Tibial nerve (tissue), 4 donors: Measurements from ENCODE around the gene RSBN1L. TPM values are rescaled to one million over a fixed set of nuclear protein-coding genes. Genes with fewer than 3 reads are reported as not detected.

Experiments used
- DNase-seq, 2 donors: peaks; one replicate each; pipeline ENCODE4 v3.0.0-alpha.2; 2019; ENCODE audit warnings: low spot score in 2 of 2
- H3K27ac ChIP-seq, 4 donors: fragments of 200-600 bp; sonication (generic) in 3 of 4; one replicate each; pipeline ENCODE4 v1.5.1; 2017 to 2019; ENCODE audit warnings: mild to moderate bottlenecking in 1 of 4
- H3K27me3 ChIP-seq, 2 donors: fragments of 200-600 bp; sonication (generic) in 1 of 2; one replicate each; pipeline versions ENCODE4 v1.5.1 to v1.6.0; 2017 to 2019
- H3K36me3 ChIP-seq, 3 donors: fragments of 200-600 bp; sonication (generic); one replicate each; pipeline ENCODE4 v1.5.1; 2018 to 2019
- H3K4me1 ChIP-seq, 4 donors: fragments of 200-600 bp; sonication (generic) in 3 of 4; one replicate each; pipeline ENCODE4 v1.5.1; 2017 to 2019
- H3K4me3 ChIP-seq, 4 donors: fragments of 200-600 bp; sonication (generic) in 3 of 4; one replicate each; pipeline ENCODE4 v1.5.1; 2017 to 2019; ENCODE audit warnings: mild to moderate bottlenecking in 1 of 4, moderate library complexity in 1 of 4
- H3K9me3 ChIP-seq, 4 donors: fragments of 200-600 bp; sonication (generic) in 3 of 4; one replicate each; pipeline ENCODE4 v1.5.1; 2017 to 2019
- EP300 ChIP-seq, 2 donors: sonication (generic); formaldehyde crosslinking; IDR thresholded peaks; one replicate each; pipeline ENCODE4 v1.6.1; 2017; ENCODE audit warnings: antibody characterized with exemption in 2 of 2, mild to moderate bottlenecking in 1 of 2
- POLR2A ChIP-seq, 2 donors: fragments of 450-650 bp; IDR thresholded peaks; one replicate each; pipeline ENCODE4 v1.6.1; 2017; ENCODE audit warnings: antibody characterized with exemption in 2 of 2, mild to moderate bottlenecking in 2 of 2, moderate library complexity in 2 of 2
- WGBS, 2 donors: methylation state at CpG; one replicate each; pipeline ENCODE4 v1.1.5; 2018; 5-methylcytosine and 5-hydroxymethylcytosine counted together
- total RNA-seq, 4 donors: library from RNA; depleted of rRNA; stranded (reverse); fragments of >200 nt; gene quantifications; one replicate each; pipeline ENCODE4 v1.1.0, GENCODE V29; 2016
- TF ChIP-seq, protein P1 (sequence below), 5 experiments: fragments of 200-600 bp in 3 of 5; fragments of 450-650 bp in 2 of 5; sonication (generic) in 3 of 5; IDR thresholded peaks; one replicate each; pipeline ENCODE4 v1.5.1; 2016 to 2019; ENCODE audit warnings: antibody characterized with exemption in 5 of 5, mild to moderate bottlenecking in 3 of 5, moderate library complexity in 2 of 5

Gene RSBN1L
- total RNA-seq, 4 donors from 2014 or later, result 15.6 to 33.9 (median 29.1) TPM

DNA sequence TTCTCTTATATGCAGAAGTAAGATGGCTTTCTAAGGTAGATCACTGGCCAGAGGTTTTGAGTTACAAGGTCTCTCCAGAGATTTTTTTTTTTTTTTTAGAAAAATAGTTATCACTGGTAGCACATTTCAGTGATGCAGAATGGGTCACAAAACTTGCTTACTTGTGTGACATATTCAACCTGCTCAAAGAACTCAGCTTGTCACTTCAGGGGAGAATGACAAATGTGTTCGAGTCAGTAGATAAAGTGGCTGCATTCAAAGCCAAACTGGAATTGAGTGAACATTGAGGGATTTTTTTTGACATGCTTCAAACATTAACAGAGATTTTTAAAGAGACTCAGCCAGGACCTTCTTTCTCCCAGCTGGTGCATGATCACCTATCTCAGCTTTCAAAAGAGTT, 135.7 kb downstream of the RSBN1L start:
- Histone ChIP-seq H3K36me3 (peaks cover 0 to 3% (median 0%) of the 10 kb centered on the region in 3 donors), H3K27me3 (no peaks in the 10 kb centered on the region), H3K27ac (no peak overlapping the region), H3K4me1 (no peaks in the 10 kb centered on the region), H3K4me3 (no peak overlapping the region), H3K9me3 (no peaks in the 10 kb centered on the region)
- no peak for DNase-seq
- 84 to 91% methylated on average over 1 of the region's 1 CpG for WGBS, 2 donors
- TF ChIP-seq POLR2A (IDR thresholded peaks at IDR 0.05) (no peak), EP300 (IDR thresholded peaks at IDR 0.05) (no peak)
- TF ChIP-seq, protein P1, sequence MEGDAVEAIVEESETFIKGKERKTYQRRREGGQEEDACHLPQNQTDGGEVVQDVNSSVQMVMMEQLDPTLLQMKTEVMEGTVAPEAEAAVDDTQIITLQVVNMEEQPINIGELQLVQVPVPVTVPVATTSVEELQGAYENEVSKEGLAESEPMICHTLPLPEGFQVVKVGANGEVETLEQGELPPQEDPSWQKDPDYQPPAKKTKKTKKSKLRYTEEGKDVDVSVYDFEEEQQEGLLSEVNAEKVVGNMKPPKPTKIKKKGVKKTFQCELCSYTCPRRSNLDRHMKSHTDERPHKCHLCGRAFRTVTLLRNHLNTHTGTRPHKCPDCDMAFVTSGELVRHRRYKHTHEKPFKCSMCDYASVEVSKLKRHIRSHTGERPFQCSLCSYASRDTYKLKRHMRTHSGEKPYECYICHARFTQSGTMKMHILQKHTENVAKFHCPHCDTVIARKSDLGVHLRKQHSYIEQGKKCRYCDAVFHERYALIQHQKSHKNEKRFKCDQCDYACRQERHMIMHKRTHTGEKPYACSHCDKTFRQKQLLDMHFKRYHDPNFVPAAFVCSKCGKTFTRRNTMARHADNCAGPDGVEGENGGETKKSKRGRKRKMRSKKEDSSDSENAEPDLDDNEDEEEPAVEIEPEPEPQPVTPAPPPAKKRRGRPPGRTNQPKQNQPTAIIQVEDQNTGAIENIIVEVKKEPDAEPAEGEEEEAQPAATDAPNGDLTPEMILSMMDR (IDR thresholded peaks at IDR 0.05), result no peak

Other genes with a start within 250 kb of the RSBN1L start
- 100 to 1,000 TPM; 129 to 168 (median 151) TPM for gene PTPN12, start 159.2 kb upstream of the RSBN1L start, total RNA-seq
- gene TMEM60, start 102.0 kb downstream of the RSBN1L start, total RNA-seq, result 10 to 100 TPM in 3 of 4 donors, 1 to 10 TPM in 1; 7.8 to 17.4 (median 11.7) TPM
- 10 to 100 TPM; 12.6 to 16.5 (median 14.7) TPM for gene PHTF2, start 102.3 kb downstream of the RSBN1L start, total RNA-seq